SK-N-SH (cell line): Measurements from ENCODE around the gene PGRMC2. TPM values are rescaled to one million over a fixed set of nuclear protein-coding genes. Genes with fewer than 3 reads are reported as not detected.
"Not testable (repeated sequence)": the region's sequence is repeated elsewhere in the genome, so short reads cannot be mapped to it uniquely, and the experiment has no call there.

Source experiments
- CTCF ChIA-PET: fragments of 300-600, 350-600 bp; formaldehyde crosslinking; extraction: SDS; loops from one replicate; lab custom pipeline; 2021; lab: Yijun Ruan, JAX
- POLR2A ChIA-PET: fragments of 350-600 bp; sonication (Branson Sonifier 250); formaldehyde crosslinking; extraction: SDS; loops from one replicate; lab custom pipeline; 2020; ENCODE audit warnings: antibody characterized with exemption, inconsistent platforms; lab: Yijun Ruan, JAX
- DNase-seq: peaks from one replicate; pipeline ENCODE4 v3.0.0; 2012
- H2AFZ ChIP-seq: fragments of 200-600 bp; sonication (generic); 2 replicates; pipeline ENCODE4 v1.8.1; 2016; ENCODE audit warnings: antibody characterized with exemption, mild to moderate bottlenecking, low read depth
- H3F3A ChIP-seq: fragments of 200-600 bp; sonication (generic); replicated peaks from 2 replicates; pipeline ENCODE3; 2016; ENCODE audit warnings: antibody characterized with exemption, mild to moderate bottlenecking; ENCODE audit not compliant: insufficient read depth
- H3K27ac ChIP-seq, 2 experiments: fragments of 200-500 bp in 1 of 2; fragments of 200-600 bp in 1 of 2; sonication (Bioruptor generic) in 1 of 2; sonication (generic), shearing (Covaris generic) in 1 of 2; 2 replicates each; pipeline versions ENCODE4 v1.5.1 to v1.6.1; 2014 to 2016; ENCODE audit warnings: low read depth in 2 of 2, inconsistent platforms in 1 of 2, low read length in 1 of 2, mild to moderate bottlenecking in 1 of 2, mixed read lengths in 1 of 2
- H3K27me3 ChIP-seq: fragments of 200-600 bp; sonication (generic), shearing (Covaris generic); 2 replicates; pipeline ENCODE4 v1.6.1; 2016; ENCODE audit warnings: mixed run types; ENCODE audit not compliant: insufficient read depth
- H3K36me3 ChIP-seq, 2 experiments: fragments of 200-500 bp in 1 of 2; fragments of 200-600 bp in 1 of 2; sonication (Bioruptor generic) in 1 of 2; sonication (generic) in 1 of 2; replicated peaks in 1 of 2; 2 replicates each; pipeline versions ENCODE3 to v1.5.1; 2014 to 2016; ENCODE audit warnings: low read length in 1 of 2, mild to moderate bottlenecking in 1 of 2; ENCODE audit not compliant: insufficient read depth in 2 of 2, control insufficient read depth in 1 of 2
- H3K4me1 ChIP-seq, 2 experiments: fragments of 200-500 bp in 1 of 2; fragments of 200-600 bp in 1 of 2; sonication (Bioruptor generic) in 1 of 2; sonication (generic), shearing (Covaris generic) in 1 of 2; 2 replicates each; pipeline versions ENCODE4 v1.5.1 to v1.6.1; 2014 to 2016; ENCODE audit warnings: low read depth in 1 of 2, low read length in 1 of 2, mixed run types in 1 of 2; ENCODE audit not compliant: insufficient read depth in 2 of 2, control insufficient read depth in 1 of 2
- H3K4me2 ChIP-seq: fragments of 200-600 bp; sonication (generic), shearing (Covaris generic); 2 replicates; pipeline ENCODE4 v1.6.1; 2017; ENCODE audit warnings: mixed run types
- H3K4me3 ChIP-seq, 2 experiments: fragments of 200-500 bp in 1 of 2; fragments of 200-600 bp in 1 of 2; sonication (Bioruptor generic) in 1 of 2; sonication (generic), shearing (Covaris generic) in 1 of 2; 2 replicates each; pipeline versions ENCODE4 v1.5.1 to v1.8.1; 2014 to 2016; ENCODE audit warnings: low read depth in 2 of 2, inconsistent platforms in 1 of 2, low read length in 1 of 2, mild to moderate bottlenecking in 1 of 2, mixed read lengths in 1 of 2, moderate library complexity in 1 of 2
- H3K79me2 ChIP-seq: fragments of 200-600 bp; sonication (generic); 2 replicates; pipeline ENCODE4 v1.8.1; 2017; ENCODE audit warnings: mild to moderate bottlenecking; ENCODE audit not compliant: insufficient read depth
- H3K9ac ChIP-seq: fragments of 200-600 bp; sonication (generic); 2 replicates; pipeline ENCODE4 v1.6.1; 2017; ENCODE audit warnings: mixed run types
- H3K9me2 ChIP-seq: fragments of 200-600 bp; sonication (generic); 2 replicates; pipeline ENCODE4 v1.6.1; 2017; ENCODE audit warnings: mixed run types
- H3K9me3 ChIP-seq: fragments of 200-600 bp; sonication (generic); 2 replicates; pipeline ENCODE4 v1.6.1; 2017; ENCODE audit warnings: mixed run types, mild to moderate bottlenecking, moderate library complexity
- H4K20me1 ChIP-seq: fragments of 200-600 bp; sonication (generic); 2 replicates; pipeline ENCODE4 v1.6.1; 2017; ENCODE audit warnings: mild to moderate bottlenecking, mixed run types; ENCODE audit not compliant: insufficient read depth
- EZH2phosphoT487 ChIP-seq: fragments of 200-600 bp; sonication (generic); IDR thresholded peaks from 2 replicates; pipeline ENCODE4 v1.6.1; 2017; ENCODE audit warnings: low read depth, mixed run types, mild to moderate bottlenecking, antibody characterized with exemption, moderate library complexity, borderline replicate concordance
- FOXJ3 ChIP-seq: sonication (generic); formaldehyde crosslinking; IDR thresholded peaks from 2 replicates; pipeline ENCODE4 v1.5.1; 2020; ENCODE audit warnings: mild to moderate bottlenecking, missing genetic modification reagents
- FOXM1 ChIP-seq: IDR thresholded peaks from 2 replicates; pipeline ENCODE4 v1.4.0; 2012; ENCODE audit warnings: low read depth, mild to moderate bottlenecking
- GABPA ChIP-seq: IDR thresholded peaks from 2 replicates; pipeline ENCODE4 v1.4.0; 2012; ENCODE audit warnings: low read depth, mild to moderate bottlenecking
- GATA2 ChIP-seq: sonication (generic); formaldehyde crosslinking; IDR thresholded peaks from 2 replicates; pipeline ENCODE4 v1.5.0; 2020; ENCODE audit warnings: mild to moderate bottlenecking, missing genetic modification reagents
- MAX ChIP-seq: IDR thresholded peaks from 2 replicates; pipeline ENCODE4 v1.4.0; 2012; ENCODE audit warnings: low read depth
- MEF2A ChIP-seq: IDR thresholded peaks from 2 replicates; pipeline ENCODE4 v1.4.0; 2012; ENCODE audit warnings: low read depth, borderline replicate concordance
- NFIC ChIP-seq: IDR thresholded peaks from 2 replicates; pipeline ENCODE4 v1.4.0; 2012; ENCODE audit warnings: borderline replicate concordance
- REST ChIP-seq: IDR thresholded peaks from 2 replicates; pipeline ENCODE4 v1.6.1; 2012; ENCODE audit warnings: mild to moderate bottlenecking, low read depth, low read length, moderate library complexity
- RFX5 ChIP-seq: IDR thresholded peaks from 2 replicates; pipeline ENCODE4 v1.6.1; 2012; ENCODE audit warnings: mild to moderate bottlenecking, improper control_type of control experiment, low read length
- RXRA ChIP-seq: IDR thresholded peaks from 2 replicates; pipeline ENCODE4 v1.4.0; 2012; ENCODE audit warnings: low read depth, mild to moderate bottlenecking, borderline replicate concordance
- SIN3A ChIP-seq: IDR thresholded peaks from 2 replicates; pipeline ENCODE4 v1.6.1; 2012; ENCODE audit warnings: low read depth, mild to moderate bottlenecking, low read length, moderate library complexity, borderline replicate concordance
- TAF1 ChIP-seq: IDR thresholded peaks from 2 replicates; pipeline ENCODE4 v1.6.1; 2012; ENCODE audit warnings: low read depth, mild to moderate bottlenecking, low read length, moderate library complexity, borderline replicate concordance
- TEAD4 ChIP-seq: IDR thresholded peaks from 2 replicates; pipeline ENCODE4 v1.4.0; 2012; ENCODE audit warnings: mild to moderate bottlenecking, borderline replicate concordance; ENCODE audit not compliant: insufficient read depth
- USF2 ChIP-seq: fragments of 150-350 bp; IDR thresholded peaks from 2 replicates; pipeline ENCODE4 v1.6.1; 2017; ENCODE audit warnings: antibody characterized with exemption, low read length, low read depth, borderline replicate concordance
- WGBS: methylation state at CpG from one replicate; pipeline ENCODE4 v1.1.6; 2017; ENCODE audit warnings: low lambda C conversion rate; 5-methylcytosine and 5-hydroxymethylcytosine counted together
- polyA plus RNA-seq, 3 experiments: library from polyadenylated mRNA; depleted of rRNA; stranded (reverse); fragments of >200 nt; gene quantifications; 2 replicates each; pipeline ENCODE4 v1.2.3, GENCODE V29; 2012
- TF ChIP-seq, protein P1 (sequence below): fragments of 150-350 bp; IDR thresholded peaks from 2 replicates; pipeline ENCODE4 v1.6.1; 2016; ENCODE audit warnings: mild to moderate bottlenecking, low read depth, low read length
- TF ChIP-seq, protein P2 (sequence below): IDR thresholded peaks from 2 replicates; pipeline ENCODE4; 2012

PGRMC2 gene
- polyA plus RNA-seq, 1 of the 3 experiments (the other 2 are of a cell fraction), result 18.2 TPM

- no peak for DNase-seq
- no peaks in the 10 kb centered on the region for H3K79me2 ChIP-seq
- peaks cover 4% of the 10 kb centered on the region for H3F3A ChIP-seq
- H3K9me3 ChIP-seq, result peaks cover 25% of the 10 kb centered on the region
- CTCF ChIA-PET, result no interaction called here
- TF ChIP-seq GATA2 (no peak), FOXM1 (no peak), USF2 (no peak), RFX5 (no peak), SIN3A (no peak), TAF1 (no peak), REST (no peak), GABPA (no peak), FOXJ3 (CRISPR knock-in tag) (no peak), TEAD4 (no peak), MAX (no peak), RXRA (no peak), NFIC (no peak), MEF2A (no peak), EZH2phosphoT487 (no peak)
- TF ChIP-seq, protein P1, sequence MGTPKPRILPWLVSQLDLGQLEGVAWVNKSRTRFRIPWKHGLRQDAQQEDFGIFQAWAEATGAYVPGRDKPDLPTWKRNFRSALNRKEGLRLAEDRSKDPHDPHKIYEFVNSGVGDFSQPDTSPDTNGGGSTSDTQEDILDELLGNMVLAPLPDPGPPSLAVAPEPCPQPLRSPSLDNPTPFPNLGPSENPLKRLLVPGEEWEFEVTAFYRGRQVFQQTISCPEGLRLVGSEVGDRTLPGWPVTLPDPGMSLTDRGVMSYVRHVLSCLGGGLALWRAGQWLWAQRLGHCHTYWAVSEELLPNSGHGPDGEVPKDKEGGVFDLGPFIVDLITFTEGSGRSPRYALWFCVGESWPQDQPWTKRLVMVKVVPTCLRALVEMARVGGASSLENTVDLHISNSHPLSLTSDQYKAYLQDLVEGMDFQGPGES, result no peak
- TF ChIP-seq, protein P2, sequence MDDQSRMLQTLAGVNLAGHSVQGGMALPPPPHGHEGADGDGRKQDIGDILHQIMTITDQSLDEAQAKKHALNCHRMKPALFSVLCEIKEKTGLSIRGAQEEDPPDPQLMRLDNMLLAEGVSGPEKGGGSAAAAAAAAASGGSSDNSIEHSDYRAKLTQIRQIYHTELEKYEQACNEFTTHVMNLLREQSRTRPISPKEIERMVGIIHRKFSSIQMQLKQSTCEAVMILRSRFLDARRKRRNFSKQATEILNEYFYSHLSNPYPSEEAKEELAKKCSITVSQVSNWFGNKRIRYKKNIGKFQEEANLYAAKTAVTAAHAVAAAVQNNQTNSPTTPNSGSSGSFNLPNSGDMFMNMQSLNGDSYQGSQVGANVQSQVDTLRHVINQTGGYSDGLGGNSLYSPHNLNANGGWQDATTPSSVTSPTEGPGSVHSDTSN, result no peak
- no peak overlapping the region for H3K4me2 ChIP-seq
- WGBS, result 82% methylated on average over 1 of the region's 1 CpG
- H3K27ac ChIP-seq, result no peak overlapping the region
- no peaks in the 10 kb centered on the region for H3K9me2 ChIP-seq
- H3K36me3 ChIP-seq, result peaks cover 0 to 5% of the 10 kb centered on the region in 2 experiments
- no peaks in the 10 kb centered on the region for H3K4me1 ChIP-seq
- no peak overlapping the region for H3K9ac ChIP-seq
- H3K4me3 ChIP-seq, result no peak overlapping the region
- H4K20me1 ChIP-seq, result no peaks in the 10 kb centered on the region
- POLR2A ChIA-PET, result no interaction called here
- H3K27me3 ChIP-seq, result no peaks in the 10 kb centered on the region
- no peak overlapping the region for H2AFZ ChIP-seq
Observed at GRCh38 chr4:128247906-128248305, 39.7 kb downstream of the PGRMC2 start.

GRCh38 chr4:128245391-128245790, 42.2 kb downstream of the PGRMC2 start:
- H3K4me2 ChIP-seq, H3K9me2 ChIP-seq, H3K4me3 ChIP-seq, H3K27ac ChIP-seq, H2AFZ ChIP-seq, POLR2A ChIA-PET, DNase-seq, H3F3A ChIP-seq, H3K79me2 ChIP-seq, H3K9ac ChIP-seq, CTCF ChIA-PET, H3K36me3 ChIP-seq, H3K27me3 ChIP-seq, H4K20me1 ChIP-seq: not testable (repeated sequence)
- peaks cover 5 to 10% of the 10 kb centered on the region in 2 experiments; a peak in 2 of 4 replicates for H3K4me1 ChIP-seq
- 73% methylated on average over 5 of the region's 5 CpGs for WGBS
- H3K9me3 ChIP-seq, result peaks cover 22% of the 10 kb centered on the region
